GM21360 (cell line): ENCODE results near the gene PRR12.

Source experiments
- ATAC-seq: cut with Tn5 transposase; IDR thresholded peaks from one replicate; pipeline ENCODE4 v1.9.1; 2021; ENCODE audit warnings: mild to moderate bottlenecking, moderate library complexity; ENCODE audit not compliant: unreplicated experiment

The PRR12 gene

GRCh38 chr19:49642492-49643035 is 51.6 kb downstream of the PRR12 start:
- ATAC-seq = no peak

GRCh38 chr19:49643466-49643865 is 52.5 kb downstream of the PRR12 start:
- ATAC-seq = no peak

- no peak for ATAC-seq
These were observed 54.6 kb downstream of the PRR12 start for GRCh38 chr19:49645592-49645991.

DNA sequence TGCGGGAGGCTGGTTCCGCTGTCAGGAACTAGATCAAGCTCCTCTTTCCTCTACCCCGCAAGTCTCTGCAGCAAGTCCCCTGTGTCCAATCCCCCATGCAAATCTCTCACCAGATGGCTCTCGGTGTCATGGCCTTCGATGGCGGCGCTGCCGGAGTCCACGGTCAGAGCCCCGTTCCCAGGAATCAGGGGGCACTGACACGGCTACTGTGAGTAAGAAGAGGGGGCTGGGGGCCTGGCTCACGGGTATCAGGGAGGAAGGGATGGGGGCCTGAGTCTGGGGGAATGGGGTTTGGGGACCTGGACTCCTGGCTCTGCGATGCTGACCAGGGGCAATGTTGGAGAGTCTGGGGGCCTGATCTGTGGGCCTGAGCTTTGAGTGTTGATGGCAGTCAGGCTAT is 55.0 kb downstream of the PRR12 start:
- ATAC-seq = no peak

DNA sequence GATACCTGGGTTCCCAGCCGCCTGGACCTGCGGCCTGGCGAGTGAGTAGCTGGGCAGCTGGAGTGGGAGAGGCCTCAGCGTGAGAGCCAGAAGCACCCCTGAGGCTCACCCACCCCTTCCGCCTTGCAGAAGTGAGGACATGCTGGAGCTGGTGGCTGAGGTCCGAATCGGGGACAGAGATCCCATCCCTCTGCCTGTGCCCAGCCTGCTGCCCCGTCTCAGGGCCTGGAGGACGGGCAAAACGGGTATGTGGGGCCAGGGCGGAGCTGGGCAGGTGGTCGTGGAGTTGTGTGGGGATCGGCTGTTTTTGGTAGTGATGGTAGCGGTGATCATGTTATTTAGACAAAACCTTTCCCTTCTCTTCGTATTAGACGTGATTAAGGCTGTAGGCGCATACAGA is 55.6 kb downstream of the PRR12 start:
- no peak for ATAC-seq

DNA sequence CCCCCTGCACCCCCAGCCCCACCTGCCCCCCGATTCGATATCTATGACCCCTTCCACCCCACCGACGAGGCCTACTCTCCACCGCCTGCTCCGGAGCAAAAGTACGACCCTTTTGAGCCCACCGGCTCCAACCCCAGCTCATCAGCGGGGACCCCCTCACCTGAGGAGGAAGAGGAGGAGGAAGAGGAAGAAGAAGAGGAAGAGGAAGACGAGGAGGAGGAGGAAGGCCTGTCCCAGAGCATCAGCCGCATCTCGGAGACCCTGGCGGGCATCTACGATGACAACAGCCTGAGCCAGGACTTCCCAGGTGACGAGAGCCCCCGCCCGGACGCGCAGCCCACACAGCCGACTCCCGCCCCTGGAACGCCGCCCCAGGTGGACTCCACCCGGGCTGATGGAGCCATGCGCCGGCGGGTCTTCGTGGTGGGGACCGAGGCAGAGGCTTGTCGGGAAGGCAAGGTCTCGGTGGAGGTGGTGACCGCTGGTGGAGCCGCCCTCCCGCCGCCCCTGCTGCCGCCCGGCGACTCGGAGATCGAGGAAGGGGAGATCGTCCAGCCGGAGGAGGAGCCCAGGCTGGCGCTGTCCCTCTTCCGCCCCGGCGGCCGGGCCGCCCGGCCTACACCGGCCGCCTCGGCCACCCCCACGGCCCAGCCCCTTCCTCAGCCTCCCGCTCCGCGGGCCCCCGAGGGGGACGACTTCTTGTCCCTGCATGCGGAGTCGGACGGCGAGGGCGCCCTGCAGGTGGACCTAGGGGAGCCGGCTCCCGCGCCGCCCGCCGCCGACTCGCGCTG is 60.2 kb downstream of the PRR12 start:
- ATAC-seq = no peak

- ATAC-seq = no peak
These were observed 61.0 kb downstream of the PRR12 start for GRCh38 chr19:49651820-49652550.

DNA sequence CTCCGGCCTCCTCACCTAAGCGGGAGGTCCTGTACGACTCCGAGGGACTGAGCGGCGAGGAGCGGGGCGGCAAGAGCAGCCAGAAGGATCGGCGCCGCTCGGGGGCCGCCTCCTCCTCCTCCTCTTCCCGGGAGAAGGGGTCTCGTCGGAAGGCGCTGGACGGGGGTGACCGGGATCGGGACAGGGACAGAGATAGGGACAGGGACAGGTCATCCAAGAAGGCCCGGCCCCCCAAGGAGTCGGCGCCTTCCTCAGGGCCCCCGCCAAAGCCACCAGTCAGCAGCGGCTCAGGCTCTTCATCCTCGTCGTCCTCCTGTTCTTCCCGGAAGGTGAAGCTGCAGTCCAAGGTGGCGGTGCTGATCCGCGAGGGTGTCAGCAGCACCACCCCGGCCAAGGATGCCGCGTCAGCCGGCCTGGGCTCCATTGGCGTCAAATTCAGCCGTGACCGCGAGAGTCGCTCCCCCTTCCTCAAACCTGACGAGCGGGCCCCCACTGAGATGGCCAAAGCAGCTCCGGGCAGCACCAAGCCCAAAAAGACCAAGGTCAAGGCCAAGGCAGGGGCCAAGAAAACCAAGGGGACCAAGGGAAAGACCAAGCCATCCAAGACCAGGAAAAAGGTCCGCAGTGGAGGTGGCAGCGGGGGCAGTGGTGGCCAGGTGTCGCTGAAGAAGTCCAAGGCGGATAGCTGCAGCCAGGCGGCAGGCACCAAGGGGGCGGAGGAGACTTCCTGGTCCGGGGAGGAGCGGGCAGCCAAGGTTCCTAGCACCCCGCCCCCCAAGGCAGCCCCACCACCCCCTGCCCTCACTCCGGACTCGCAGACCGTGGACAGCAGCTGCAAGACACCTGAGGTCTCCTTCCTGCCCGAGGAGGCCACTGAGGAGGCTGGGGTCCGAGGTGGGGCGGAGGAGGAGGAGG is 61.8 kb downstream of the PRR12 start:
- ATAC-seq = no peak

DNA sequence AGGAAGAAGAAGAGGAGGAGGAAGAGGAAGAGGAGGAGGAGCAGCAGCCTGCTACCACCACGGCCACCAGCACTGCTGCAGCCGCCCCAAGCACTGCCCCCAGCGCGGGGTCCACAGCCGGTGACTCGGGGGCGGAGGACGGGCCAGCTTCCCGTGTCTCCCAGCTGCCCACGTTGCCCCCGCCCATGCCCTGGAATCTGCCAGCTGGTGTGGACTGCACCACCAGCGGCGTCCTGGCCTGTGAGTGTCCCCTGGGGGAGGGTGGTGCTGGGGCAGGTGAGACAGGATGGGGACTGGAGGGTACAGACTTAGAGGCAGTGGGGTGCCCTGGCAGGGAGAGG is 62.5 kb downstream of the PRR12 start:
- no peak for ATAC-seq

DNA sequence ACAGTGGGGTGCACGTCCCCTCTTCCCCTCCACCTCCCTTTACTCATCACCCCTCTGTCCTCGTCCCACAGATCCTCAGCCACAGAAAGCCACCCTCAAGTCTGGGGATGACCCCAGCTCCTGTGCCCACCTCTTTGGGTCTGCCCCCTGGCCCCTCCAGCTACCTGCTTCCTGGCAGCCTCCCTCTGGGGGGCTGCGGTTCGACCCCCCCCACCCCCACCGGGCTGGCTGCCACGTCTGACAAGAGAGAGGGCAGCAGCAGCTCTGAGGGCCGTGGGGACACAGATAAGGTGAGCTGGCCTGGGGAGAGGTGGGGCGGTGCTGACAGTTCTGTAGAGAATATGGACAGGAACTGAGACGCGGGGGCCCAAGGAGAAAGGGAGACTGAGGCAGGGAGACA is 63.6 kb downstream of the PRR12 start:
- ATAC-seq = no peak

DNA sequence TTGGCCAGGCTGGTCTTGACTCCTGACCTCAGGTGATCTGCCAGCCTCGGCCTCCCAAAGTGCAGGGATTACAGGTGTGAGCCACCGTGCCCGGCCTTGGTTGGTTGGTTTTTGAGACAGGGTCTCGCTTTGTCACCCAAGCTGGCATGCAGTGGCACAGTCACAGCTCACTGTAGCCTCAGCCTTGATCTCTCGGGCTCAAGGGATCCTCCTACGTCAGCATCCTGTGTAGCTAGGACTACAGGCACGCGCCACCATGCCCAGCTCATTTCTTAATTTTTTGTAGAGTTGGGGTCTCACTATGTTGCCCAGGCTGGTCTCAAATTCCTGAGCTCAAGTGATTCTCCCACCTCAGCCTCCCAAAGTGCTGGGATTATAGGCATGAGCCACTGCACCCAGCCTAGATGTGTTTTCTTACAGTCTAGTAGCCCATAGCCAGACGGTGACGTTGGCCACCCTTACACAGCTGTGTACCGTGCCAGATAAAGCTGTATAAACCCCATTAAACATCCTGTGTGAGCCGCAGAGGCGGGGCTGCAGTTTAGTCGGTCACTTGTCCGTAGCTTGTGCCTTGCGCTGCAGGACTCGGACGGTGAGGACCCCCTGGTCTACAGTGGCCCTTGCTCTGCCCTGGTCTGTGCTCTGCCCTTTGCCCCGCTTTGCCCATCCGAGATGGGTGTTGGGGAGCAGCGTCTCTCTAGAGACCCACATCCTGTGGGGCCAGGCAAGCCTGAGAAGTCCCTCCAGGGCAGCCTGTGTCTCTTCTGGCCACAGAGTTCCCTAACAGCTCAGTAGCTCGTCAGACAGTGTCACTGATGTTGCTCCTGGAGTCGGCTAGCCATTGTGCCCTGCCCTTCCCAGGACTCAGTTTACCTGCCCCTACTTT is 64.8 kb downstream of the PRR12 start:
- no peak for ATAC-seq

DNA sequence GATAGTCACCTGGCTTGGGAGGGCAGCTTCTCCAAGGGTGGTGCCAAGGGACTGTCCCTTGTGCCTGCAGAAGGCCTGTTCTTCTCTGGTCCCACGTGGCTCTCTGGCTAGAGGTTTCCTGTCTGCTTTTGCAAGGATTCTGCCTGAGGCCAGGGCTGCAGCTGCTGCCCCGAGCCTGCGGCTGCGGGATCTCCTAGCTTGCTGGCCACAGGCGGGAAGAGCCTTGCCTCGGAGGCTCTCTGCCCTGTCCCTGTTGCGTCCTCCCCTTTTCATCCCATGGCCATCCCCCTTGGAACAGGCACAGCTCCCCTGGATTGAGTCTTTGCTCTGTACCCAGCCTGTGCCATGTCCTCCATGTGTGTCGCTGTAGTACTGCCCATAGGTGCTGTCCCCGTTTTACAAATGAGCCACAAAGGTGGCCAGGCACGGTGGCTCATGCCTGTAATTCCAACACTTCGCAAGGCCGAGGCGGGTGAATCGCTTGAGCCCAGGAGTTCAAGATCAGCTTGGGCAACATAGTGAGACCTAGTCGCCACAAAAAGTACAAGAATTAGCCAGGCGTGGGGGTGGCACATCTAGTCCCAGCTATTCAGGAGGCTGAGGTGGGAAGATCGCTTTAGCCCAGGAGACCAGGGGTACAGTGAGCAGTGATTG is 65.6 kb downstream of the PRR12 start:
- ATAC-seq = no peak

DNA sequence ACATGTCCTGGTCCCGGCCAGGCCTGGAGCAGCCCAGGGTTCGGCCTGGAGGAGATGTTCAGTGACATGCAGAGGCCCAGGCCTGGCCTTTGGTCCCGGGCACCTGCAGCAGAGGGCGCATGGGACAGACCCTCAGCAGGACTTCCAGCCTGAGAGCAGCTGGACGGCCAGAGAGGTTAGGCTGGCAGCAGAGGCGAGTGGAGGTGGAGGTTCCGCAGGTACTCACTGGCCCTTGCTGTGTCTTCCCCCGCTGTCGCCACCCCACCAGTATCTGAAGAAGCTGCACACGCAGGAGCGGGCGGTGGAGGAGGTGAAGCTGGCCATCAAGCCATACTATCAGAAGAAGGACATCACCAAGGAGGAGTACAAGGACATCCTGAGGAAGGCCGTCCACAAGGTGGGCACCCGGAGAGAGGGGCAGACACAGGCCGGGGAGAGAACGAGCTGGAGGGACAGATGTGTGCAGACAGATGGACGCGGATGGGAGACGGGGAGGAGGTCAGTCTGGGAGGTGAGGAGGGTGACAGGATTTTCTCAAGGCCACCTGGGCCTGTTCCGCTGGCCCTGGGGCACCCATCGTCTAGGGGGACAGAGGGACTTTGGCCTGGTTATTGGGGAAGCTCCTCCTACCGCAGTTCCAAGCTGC is 66.6 kb downstream of the PRR12 start:
- no peak for ATAC-seq

GRCh38 chr19:49658139-49658517 is 67.1 kb downstream of the PRR12 start:
- ATAC-seq = no peak

DNA sequence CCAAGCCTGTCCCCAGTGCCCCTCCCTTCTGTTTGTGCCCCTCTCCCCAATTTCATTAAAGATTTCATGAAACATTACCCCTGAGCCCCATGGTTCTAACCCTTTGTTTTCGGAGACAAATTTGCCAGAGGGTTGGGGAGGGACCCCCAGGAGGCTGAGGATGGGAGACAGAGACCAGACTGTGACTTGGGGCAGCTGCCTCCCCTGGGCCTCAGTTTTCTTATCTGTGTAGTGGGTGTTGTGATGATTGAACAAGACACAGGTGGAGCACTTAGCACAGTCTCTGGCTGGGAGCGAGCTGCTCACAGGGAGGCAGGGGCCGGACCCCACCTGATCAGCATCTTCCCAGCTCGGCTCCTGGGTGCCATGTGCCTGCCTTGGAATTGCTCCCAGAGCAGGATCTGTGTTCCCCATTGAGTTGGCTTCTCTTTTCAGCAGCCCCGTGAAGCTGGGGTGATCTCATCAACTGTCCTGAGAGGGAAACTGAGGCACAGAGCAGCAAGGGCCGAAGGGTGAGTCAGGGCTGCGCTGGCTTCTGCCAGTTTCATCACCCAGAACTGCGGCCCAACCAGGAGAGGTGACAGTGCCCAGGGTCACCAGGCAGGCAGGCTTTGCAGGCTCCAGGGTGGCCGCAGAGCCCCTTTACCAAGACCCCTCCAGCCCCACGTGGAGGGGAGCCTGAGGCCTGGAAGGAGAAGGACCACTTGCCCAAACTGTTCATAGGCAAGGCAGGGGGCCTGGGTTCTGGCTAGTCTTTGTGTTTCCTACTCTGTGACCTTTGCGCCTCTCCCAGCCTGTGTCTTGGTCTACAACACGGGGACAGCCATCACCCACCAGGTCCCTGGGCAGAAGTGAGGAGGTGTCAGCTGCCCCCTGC is 67.8 kb downstream of the PRR12 start:
- no peak for ATAC-seq

DNA sequence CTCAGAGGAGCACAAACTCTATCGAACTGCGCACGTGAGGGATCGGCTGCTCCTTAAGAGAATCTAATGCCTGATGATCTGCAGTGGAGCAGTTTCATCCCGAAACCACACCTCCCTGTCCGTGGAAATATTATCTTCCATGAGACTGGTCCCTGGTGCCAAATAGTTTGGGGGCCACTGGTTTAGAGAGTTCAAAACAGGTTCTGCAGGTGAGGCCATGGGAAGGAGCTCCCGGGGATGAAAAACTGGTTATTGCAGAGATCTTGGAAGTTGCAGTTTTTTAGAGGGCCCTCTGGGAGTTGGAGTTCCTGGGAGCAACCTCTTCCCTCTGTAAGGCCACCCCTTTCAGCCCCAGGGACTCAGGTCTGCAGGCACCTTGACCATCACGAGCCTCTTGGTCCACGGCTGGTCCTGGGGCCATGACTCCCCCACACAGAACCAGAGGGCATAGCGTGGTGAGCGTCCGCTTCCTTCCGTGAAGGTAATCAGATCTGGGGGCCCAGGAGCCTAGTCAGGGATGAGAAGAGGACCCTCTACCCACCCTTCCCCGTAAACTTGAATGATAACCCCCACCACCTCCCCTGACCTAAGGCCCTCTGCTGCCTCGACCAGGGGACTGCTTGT is 69.5 kb downstream of the PRR12 start:
- ATAC-seq = no peak

GRCh38 chr19:49662011-49662410 is 71.0 kb downstream of the PRR12 start:
- no peak for ATAC-seq

DNA sequence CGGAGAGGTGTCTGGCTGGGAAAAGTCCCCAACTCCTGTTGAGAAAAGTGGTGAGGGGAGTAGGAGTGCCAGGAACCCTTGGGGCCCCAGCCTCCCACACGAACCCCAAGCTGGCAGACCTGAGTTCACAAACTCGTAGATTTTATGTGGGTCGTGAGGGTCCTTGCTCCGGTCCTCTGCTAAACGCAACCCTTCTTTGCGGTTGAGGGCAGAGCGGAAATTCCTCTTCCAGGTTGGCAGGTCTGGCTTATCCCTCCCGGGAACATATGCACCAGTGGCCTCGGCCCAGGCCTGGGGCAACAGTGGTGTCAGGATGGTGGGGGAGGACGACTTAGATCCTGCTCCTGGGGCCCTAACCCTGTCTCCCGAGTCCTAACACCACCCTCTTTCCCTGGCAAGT is 72.2 kb downstream of the PRR12 start:
- no peak for ATAC-seq
